SU-DHL-6 (cell line): ENCODE results near the gene LRRN4.

Experiments
- H2AFZ ChIP-seq: fragments of 200-600 bp; sonication (generic); 2 replicates; pipeline ENCODE4 v1.6.1; 2014; ENCODE audit warnings: low read depth, mild to moderate bottlenecking, moderate library complexity, mixed read lengths, antibody characterized with exemption, low read length; ENCODE audit not compliant: severe bottlenecking
- H3F3A ChIP-seq: fragments of 200-600 bp; shearing (Covaris generic); 2 replicates; pipeline ENCODE4 v1.6.0; 2016; ENCODE audit warnings: antibody characterized with exemption, mild to moderate bottlenecking; ENCODE audit not compliant: insufficient read depth
- H3K27ac ChIP-seq: fragments of 200-600 bp; sonication (generic); 2 replicates; pipeline ENCODE4 v1.5.1; 2016; ENCODE audit warnings: low read depth, mild to moderate bottlenecking, low read length, moderate library complexity, mixed read lengths
- H3K27me3 ChIP-seq: fragments of 200-600 bp; sonication (generic), shearing (Covaris generic); 2 replicates; pipeline ENCODE4 v1.6.0; 2014; ENCODE audit warnings: mild to moderate bottlenecking, low read length
- H3K36me3 ChIP-seq: fragments of 200-600 bp; sonication (generic); 2 replicates; pipeline ENCODE4 v1.6.1; 2014; ENCODE audit warnings: mild to moderate bottlenecking, low read length, mixed read lengths
- H3K4me2 ChIP-seq: fragments of 300-600, 200-600 bp; shearing (Covaris generic), sonication (generic); 2 replicates; pipeline ENCODE4 v1.6.0; 2014; ENCODE audit warnings: low read length, low read depth, mild to moderate bottlenecking; ENCODE audit not compliant: poor library complexity, severe bottlenecking
- H3K4me3 ChIP-seq: fragments of 200-600 bp; sonication (generic); 2 replicates; pipeline ENCODE4 v1.5.1; 2014; ENCODE audit warnings: antibody characterized with exemption, low read length, mild to moderate bottlenecking, mixed read lengths; ENCODE audit not compliant: insufficient read depth, poor library complexity, severe bottlenecking
- H3K79me2 ChIP-seq: fragments of 200-600 bp; sonication (generic); 2 replicates; pipeline ENCODE4 v1.6.1; 2014; ENCODE audit warnings: mild to moderate bottlenecking, low read length, moderate library complexity; ENCODE audit not compliant: insufficient read depth
- H3K9ac ChIP-seq: fragments of 200-600 bp; sonication (generic); 2 replicates; pipeline ENCODE4 v1.7.0; 2014; ENCODE audit warnings: mild to moderate bottlenecking, low read length
- H3K9me2 ChIP-seq: fragments of 200-600 bp; sonication (generic); replicated peaks from 2 replicates; pipeline ENCODE4 v1.6.1; 2014; ENCODE audit warnings: low read length; ENCODE audit not compliant: insufficient read depth
- H3K9me3 ChIP-seq: fragments of 200-600 bp; sonication (generic); 2 replicates; pipeline ENCODE4 v1.6.1; 2014; ENCODE audit warnings: low read length, mixed read lengths; ENCODE audit not compliant: insufficient read depth
- H4K20me1 ChIP-seq: fragments of 200-600 bp; sonication (generic); 2 replicates; pipeline ENCODE4 v1.6.1; 2014; ENCODE audit warnings: low read depth, mild to moderate bottlenecking, antibody characterized with exemption, low read length, moderate library complexity, mixed read lengths
- EZH2phosphoT487 ChIP-seq: fragments of 200-600 bp; sonication (generic), shearing (Covaris generic); conservative IDR thresholded peaks from 2 replicates; pipeline ENCODE4 v1.6.1; 2018; ENCODE audit warnings: mild to moderate bottlenecking, antibody characterized with exemption, low read length, moderate library complexity, mixed read lengths
- TF ChIP-seq, protein P1 (sequence below): fragments of 200-600 bp; sonication (generic); IDR thresholded peaks from one replicate; pipeline ENCODE4 v1.5.1; 2017; ENCODE audit warnings: antibody characterized with exemption, mild to moderate bottlenecking, low read length, moderate library complexity; ENCODE audit not compliant: insufficient read depth, poor library complexity, severe bottlenecking

LRRN4 gene

DNA sequence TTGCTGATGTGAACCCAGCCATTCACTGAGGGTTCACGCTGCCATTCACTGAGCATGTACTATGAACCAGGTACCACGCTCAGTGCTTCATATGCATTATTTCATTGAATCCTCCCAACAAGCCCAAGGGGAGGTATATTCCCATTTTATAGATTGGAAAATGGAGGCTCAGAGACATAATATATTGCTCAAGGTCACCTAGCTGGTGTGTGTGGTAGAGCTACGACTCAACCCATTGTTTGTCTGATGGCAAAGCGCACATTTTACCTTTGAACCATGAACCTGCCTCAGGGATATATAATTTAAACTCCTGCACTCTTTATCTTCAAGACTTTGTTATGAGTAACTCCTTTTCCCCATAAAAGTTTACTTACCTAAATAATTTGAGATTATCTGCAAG, 40.7 kb upstream of the LRRN4 start:
- Histone ChIP-seq H3K9ac (no peak overlapping the region), H3K79me2 (no peaks in the 10 kb centered on the region), H3K27ac (no peak overlapping the region), H2AFZ (no peak overlapping the region), H3K4me2 (no peak overlapping the region), H3K9me3 (no peaks in the 10 kb centered on the region), H3K9me2 (no peaks in the 10 kb centered on the region), H3K4me3 (no peak overlapping the region), H4K20me1 (no peaks in the 10 kb centered on the region), H3K36me3 (no peaks in the 10 kb centered on the region), H3F3A (no peaks in the 10 kb centered on the region), H3K27me3 (no peaks in the 10 kb centered on the region)
- TF ChIP-seq, protein P1, sequence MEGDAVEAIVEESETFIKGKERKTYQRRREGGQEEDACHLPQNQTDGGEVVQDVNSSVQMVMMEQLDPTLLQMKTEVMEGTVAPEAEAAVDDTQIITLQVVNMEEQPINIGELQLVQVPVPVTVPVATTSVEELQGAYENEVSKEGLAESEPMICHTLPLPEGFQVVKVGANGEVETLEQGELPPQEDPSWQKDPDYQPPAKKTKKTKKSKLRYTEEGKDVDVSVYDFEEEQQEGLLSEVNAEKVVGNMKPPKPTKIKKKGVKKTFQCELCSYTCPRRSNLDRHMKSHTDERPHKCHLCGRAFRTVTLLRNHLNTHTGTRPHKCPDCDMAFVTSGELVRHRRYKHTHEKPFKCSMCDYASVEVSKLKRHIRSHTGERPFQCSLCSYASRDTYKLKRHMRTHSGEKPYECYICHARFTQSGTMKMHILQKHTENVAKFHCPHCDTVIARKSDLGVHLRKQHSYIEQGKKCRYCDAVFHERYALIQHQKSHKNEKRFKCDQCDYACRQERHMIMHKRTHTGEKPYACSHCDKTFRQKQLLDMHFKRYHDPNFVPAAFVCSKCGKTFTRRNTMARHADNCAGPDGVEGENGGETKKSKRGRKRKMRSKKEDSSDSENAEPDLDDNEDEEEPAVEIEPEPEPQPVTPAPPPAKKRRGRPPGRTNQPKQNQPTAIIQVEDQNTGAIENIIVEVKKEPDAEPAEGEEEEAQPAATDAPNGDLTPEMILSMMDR: no peak
- no peak for TF ChIP-seq EZH2phosphoT487

DNA sequence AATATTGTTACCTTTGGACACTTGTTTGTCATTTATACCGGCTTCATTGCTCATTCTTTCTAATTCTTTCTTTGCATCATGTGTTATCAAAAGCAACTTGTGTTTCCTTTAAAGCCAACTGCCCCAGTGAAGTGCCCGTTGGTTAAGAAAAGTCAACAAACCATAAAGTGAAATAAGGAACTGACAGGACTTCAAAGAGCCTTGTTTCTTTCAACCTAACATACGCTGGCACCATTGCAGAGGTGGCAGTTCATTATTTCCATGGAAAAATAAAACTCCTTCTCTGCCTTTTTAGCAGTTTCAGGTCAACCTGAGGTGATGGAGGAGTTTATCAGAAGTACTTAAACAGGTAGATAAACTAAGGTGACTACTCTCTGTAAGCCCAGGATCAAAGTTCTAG, 40.2 kb upstream of the LRRN4 start:
- no peak overlapping the region for H3K4me3 ChIP-seq
- H3K9me2 ChIP-seq: no peaks in the 10 kb centered on the region
- H3K9ac ChIP-seq: no peak overlapping the region
- H3K79me2 ChIP-seq: no peaks in the 10 kb centered on the region
- H3K27ac ChIP-seq: no peak overlapping the region
- H3F3A ChIP-seq: no peaks in the 10 kb centered on the region
- no peaks in the 10 kb centered on the region for H3K27me3 ChIP-seq
- H3K4me2 ChIP-seq: no peak overlapping the region
- no peaks in the 10 kb centered on the region for H3K36me3 ChIP-seq
- TF ChIP-seq, protein P1: no peak
- TF ChIP-seq EZH2phosphoT487: no peak
- no peak overlapping the region for H2AFZ ChIP-seq
- no peaks in the 10 kb centered on the region for H4K20me1 ChIP-seq
- no peaks in the 10 kb centered on the region for H3K9me3 ChIP-seq

DNA sequence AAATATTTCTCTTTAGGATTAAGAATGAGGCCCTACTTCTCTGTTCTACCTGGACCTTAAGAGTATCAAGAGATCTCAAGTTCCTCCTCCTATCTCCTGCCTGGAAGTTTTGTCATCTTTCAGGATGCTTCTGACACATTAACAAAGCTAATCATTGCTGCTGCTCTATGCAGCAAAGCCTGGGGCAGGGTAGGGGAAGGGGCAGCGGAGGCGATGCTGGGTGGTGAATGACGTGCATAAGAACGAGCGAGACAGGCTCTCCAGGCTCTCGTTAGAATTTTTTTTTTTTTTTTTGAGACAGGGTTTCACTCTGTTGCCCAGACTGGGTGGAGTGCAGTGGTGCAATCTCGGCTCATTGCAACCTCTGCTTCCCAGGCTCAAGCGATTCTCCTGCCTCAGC, 37.8 kb upstream of the LRRN4 start:
- H3K9me3 ChIP-seq: no peaks in the 10 kb centered on the region
- H3K4me3 ChIP-seq: no peak overlapping the region
- TF ChIP-seq, protein P1: no peak
- no peak for TF ChIP-seq EZH2phosphoT487
- no peak overlapping the region for H3K27ac ChIP-seq
- H4K20me1 ChIP-seq: no peaks in the 10 kb centered on the region
- H3K9ac ChIP-seq: no peak overlapping the region
- H3F3A ChIP-seq: no peaks in the 10 kb centered on the region
- no peaks in the 10 kb centered on the region for H3K9me2 ChIP-seq
- no peaks in the 10 kb centered on the region for H3K79me2 ChIP-seq
- H3K4me2 ChIP-seq: no peak overlapping the region
- no peaks in the 10 kb centered on the region for H3K36me3 ChIP-seq
- H2AFZ ChIP-seq: no peak overlapping the region
- H3K27me3 ChIP-seq: no peaks in the 10 kb centered on the region; the same call in 1 of the 2 replicates

DNA sequence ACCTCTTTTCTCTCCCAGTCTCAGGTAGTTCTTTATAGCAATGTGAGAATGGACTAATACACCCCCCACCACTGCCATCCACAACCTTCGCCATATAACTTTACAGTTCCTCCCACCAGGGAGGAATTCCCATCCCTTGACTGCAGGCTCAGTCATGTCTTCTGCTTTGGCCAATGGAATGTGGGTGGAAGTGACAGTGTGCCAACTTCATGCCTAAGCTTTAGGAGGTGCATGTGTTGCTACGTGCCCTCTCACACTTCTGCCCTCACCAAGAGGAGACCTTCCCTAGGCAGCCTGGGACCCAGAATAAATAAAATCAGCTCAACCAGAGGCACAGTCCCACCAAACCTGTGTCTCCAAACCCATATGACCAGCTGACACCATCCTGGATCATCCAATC, 33.0 kb upstream of the LRRN4 start:
- Histone ChIP-seq H3F3A (no peaks in the 10 kb centered on the region), H3K27me3 (no peaks in the 10 kb centered on the region; the same call in 1 of the 2 replicates)

More for the DNA sequence above, 33.0 kb upstream of the LRRN4 start:
- Histone ChIP-seq H3K36me3 (no peaks in the 10 kb centered on the region), H3K79me2 (no peaks in the 10 kb centered on the region), H3K4me2 (no peak overlapping the region), H3K27ac (no peak overlapping the region), H3K4me3 (no peak overlapping the region), H4K20me1 (no peaks in the 10 kb centered on the region), H2AFZ (no peak overlapping the region), H3K9me2 (no peaks in the 10 kb centered on the region), H3K9me3 (no peaks in the 10 kb centered on the region), H3K9ac (no peak overlapping the region)
- no peak for TF ChIP-seq EZH2phosphoT487
- TF ChIP-seq, protein P1: no peak
